ENCODE data around the gene EZH2. TPM values are rescaled to one million over a fixed set of nuclear protein-coding genes. Genes with fewer than 3 reads are reported as not detected.

The EZH2 gene
- total RNA-seq (10 to 100 TPM; 17.2 to 17.4 TPM), polyA plus RNA-seq (ENCODE audit: insufficient read length in 2 of 2) (10 to 100 TPM; 27.0 to 34.2 TPM)
- long read RNA-seq, donor 1, partial matches to known transcripts, result 23 of 25 reads
- long read RNA-seq, donor 1, other reads (novel, unspliced or antisense), result 0 of 25 reads
- long read RNA-seq, donor 2, result 0 reads
- long read RNA-seq, donor 3, partial matches to known transcripts, result 0 of 1 reads
- long read RNA-seq, donor 3, other reads (novel, unspliced or antisense), result 0 of 1 reads
- long read RNA-seq, donor 4, partial matches to known transcripts, result 33 of 40 reads
- long read RNA-seq, donor 4, other reads (novel, unspliced or antisense), result 0 of 40 reads

GRCh38 chr7:148884049-148884298 is at the start of gene EZH2:
TSS of gene EZH2 (minus strand) at chr7:148884291. CDS start at chr7:148847298, 36,993 bp downstream.
- H3K4me1 ChIP-seq (ENCODE audit: control insufficient read depth, insufficient read depth, low read length), result peaks cover 6% of the 10 kb centered on the region
- H3K9me3 ChIP-seq (ENCODE audit: control insufficient read depth, insufficient read depth, low read length), result no peaks in the 10 kb centered on the region
- 0% methylated on average over 50 of the region's 50 CpGs for WGBS (ENCODE audit: insufficient coverage)
- DNase-seq (ENCODE audit: low read depth in 4 of 6, low spot score in 6 of 6), result no peak
- H3K4me3 ChIP-seq (ENCODE audit: low read depth, low read length), result peak within 1 kb of the TSS; percentile 71
- H3K27ac ChIP-seq (ENCODE audit: low read depth, low read length), result peak within 1 kb of the TSS; percentile 93
- H3K27me3 ChIP-seq (ENCODE audit: control insufficient read depth, insufficient read depth, low read length), result no peaks in the 10 kb centered on the region
- H3K36me3 ChIP-seq (ENCODE audit: control insufficient read depth, insufficient read depth, low read length), result no peaks in the 10 kb centered on the region

- Histone ChIP-seq H3K36me3 (ENCODE audit: control insufficient read depth, insufficient read depth, low read length) (no peaks in the 10 kb centered on the region), H3K27ac (ENCODE audit: low read depth, low read length) (no peak overlapping the region), H3K27me3 (ENCODE audit: control insufficient read depth, insufficient read depth, low read length) (no peaks in the 10 kb centered on the region), H3K4me3 (ENCODE audit: low read depth, low read length) (no peak overlapping the region), H3K9me3 (ENCODE audit: control insufficient read depth, insufficient read depth, low read length) (no peaks in the 10 kb centered on the region), H3K4me1 (ENCODE audit: control insufficient read depth, insufficient read depth, low read length) (no peaks in the 10 kb centered on the region)
- 95% methylated on average over 4 of the region's 5 CpGs for WGBS (ENCODE audit: insufficient coverage)
- no peak for DNase-seq (ENCODE audit: low read depth in 4 of 6, low spot score in 6 of 6)
These were observed 47.4 kb upstream of the EZH2 start for GRCh38 chr7:148931470-148931869.

GRCh38 chr7:148930335-148930734 is 46.2 kb upstream of the EZH2 start:
- H3K27ac ChIP-seq (ENCODE audit: low read depth, low read length), result no peak overlapping the region
- H3K27me3 ChIP-seq (ENCODE audit: control insufficient read depth, insufficient read depth, low read length), result no peaks in the 10 kb centered on the region
- H3K9me3 ChIP-seq (ENCODE audit: control insufficient read depth, insufficient read depth, low read length), result no peaks in the 10 kb centered on the region
- no peak overlapping the region for H3K4me3 ChIP-seq (ENCODE audit: low read depth, low read length)
- 83% methylated on average over 6 of the region's 10 CpGs for WGBS (ENCODE audit: insufficient coverage)
- H3K4me1 ChIP-seq (ENCODE audit: control insufficient read depth, insufficient read depth, low read length), result no peaks in the 10 kb centered on the region
- H3K36me3 ChIP-seq (ENCODE audit: control insufficient read depth, insufficient read depth, low read length), result no peaks in the 10 kb centered on the region
- DNase-seq (ENCODE audit: low read depth in 4 of 6, low spot score in 6 of 6), result no peak

- WGBS (ENCODE audit: insufficient coverage), result 89% methylated on average over 6 of the region's 6 CpGs
- DNase-seq (ENCODE audit: low read depth in 4 of 6, low spot score in 6 of 6), result no peak
- H3K27me3 ChIP-seq (ENCODE audit: control insufficient read depth, insufficient read depth, low read length), result no peaks in the 10 kb centered on the region
- no peaks in the 10 kb centered on the region for H3K4me1 ChIP-seq (ENCODE audit: control insufficient read depth, insufficient read depth, low read length)
- no peak overlapping the region for H3K27ac ChIP-seq (ENCODE audit: low read depth, low read length)
- H3K9me3 ChIP-seq (ENCODE audit: control insufficient read depth, insufficient read depth, low read length), result no peaks in the 10 kb centered on the region
- H3K36me3 ChIP-seq (ENCODE audit: control insufficient read depth, insufficient read depth, low read length), result no peaks in the 10 kb centered on the region
- no peak overlapping the region for H3K4me3 ChIP-seq (ENCODE audit: low read depth, low read length)
These were observed 45.1 kb upstream of the EZH2 start for GRCh38 chr7:148929176-148929575.

- Histone ChIP-seq H3K27ac (ENCODE audit: low read depth, low read length) (no peak overlapping the region), H3K4me3 (ENCODE audit: low read depth, low read length) (no peak overlapping the region), H3K36me3 (ENCODE audit: control insufficient read depth, insufficient read depth, low read length) (no peaks in the 10 kb centered on the region), H3K27me3 (ENCODE audit: control insufficient read depth, insufficient read depth, low read length) (no peaks in the 10 kb centered on the region), H3K9me3 (ENCODE audit: control insufficient read depth, insufficient read depth, low read length) (no peaks in the 10 kb centered on the region), H3K4me1 (ENCODE audit: control insufficient read depth, insufficient read depth, low read length) (no peaks in the 10 kb centered on the region)
- DNase-seq (ENCODE audit: low read depth in 4 of 6, low spot score in 6 of 6), result peak in 2 of 6 donors; percentile 31 to 52
- WGBS (ENCODE audit: insufficient coverage), result 68% methylated on average over 5 of the region's 10 CpGs
These were observed 43.3 kb upstream of the EZH2 start for GRCh38 chr7:148927123-148928045.

GRCh38 chr7:148925836-148926235 is 41.7 kb upstream of the EZH2 start:
- DNase-seq (ENCODE audit: low read depth in 4 of 6, low spot score in 6 of 6), result no peak
- Histone ChIP-seq H3K27me3 (ENCODE audit: control insufficient read depth, insufficient read depth, low read length) (no peaks in the 10 kb centered on the region), H3K36me3 (ENCODE audit: control insufficient read depth, insufficient read depth, low read length) (no peaks in the 10 kb centered on the region), H3K4me3 (ENCODE audit: low read depth, low read length) (no peak overlapping the region), H3K4me1 (ENCODE audit: control insufficient read depth, insufficient read depth, low read length) (no peaks in the 10 kb centered on the region), H3K27ac (ENCODE audit: low read depth, low read length) (no peak overlapping the region), H3K9me3 (ENCODE audit: control insufficient read depth, insufficient read depth, low read length) (no peaks in the 10 kb centered on the region)
- 88% methylated on average over 6 of the region's 9 CpGs for WGBS (ENCODE audit: insufficient coverage)

- no peak for DNase-seq (ENCODE audit: low read depth in 4 of 6, low spot score in 6 of 6)
These were observed 39.9 kb upstream of the EZH2 start for GRCh38 chr7:148924011-148924410.

GRCh38 chr7:148921806-148922205 is 37.7 kb upstream of the EZH2 start:
- no peaks in the 10 kb centered on the region for H3K4me1 ChIP-seq (ENCODE audit: control insufficient read depth, insufficient read depth, low read length)
- no peak overlapping the region for H3K4me3 ChIP-seq (ENCODE audit: low read depth, low read length)
- H3K27ac ChIP-seq (ENCODE audit: low read depth, low read length), result no peak overlapping the region
- no peaks in the 10 kb centered on the region for H3K27me3 ChIP-seq (ENCODE audit: control insufficient read depth, insufficient read depth, low read length)
- peak in 2 of 6 donors; percentile 20 to 28 for DNase-seq (ENCODE audit: low read depth in 4 of 6, low spot score in 6 of 6)
- no peaks in the 10 kb centered on the region for H3K36me3 ChIP-seq (ENCODE audit: control insufficient read depth, insufficient read depth, low read length)
- 80% methylated on average over 5 of the region's 6 CpGs for WGBS (ENCODE audit: insufficient coverage)
- H3K9me3 ChIP-seq (ENCODE audit: control insufficient read depth, insufficient read depth, low read length), result no peaks in the 10 kb centered on the region

More at GRCh38 chr7:148924011-148924410, 39.9 kb upstream of the EZH2 start:
- 84% methylated on average over 4 of the region's 5 CpGs for WGBS (ENCODE audit: insufficient coverage)
- Histone ChIP-seq H3K36me3 (ENCODE audit: control insufficient read depth, insufficient read depth, low read length) (no peaks in the 10 kb centered on the region), H3K9me3 (ENCODE audit: control insufficient read depth, insufficient read depth, low read length) (no peaks in the 10 kb centered on the region), H3K27ac (ENCODE audit: low read depth, low read length) (no peak overlapping the region), H3K27me3 (ENCODE audit: control insufficient read depth, insufficient read depth, low read length) (no peaks in the 10 kb centered on the region), H3K4me3 (ENCODE audit: low read depth, low read length) (no peak overlapping the region), H3K4me1 (ENCODE audit: control insufficient read depth, insufficient read depth, low read length) (no peaks in the 10 kb centered on the region)

- Histone ChIP-seq H3K36me3 (ENCODE audit: control insufficient read depth, insufficient read depth, low read length) (no peaks in the 10 kb centered on the region), H3K27me3 (ENCODE audit: control insufficient read depth, insufficient read depth, low read length) (no peaks in the 10 kb centered on the region), H3K4me1 (ENCODE audit: control insufficient read depth, insufficient read depth, low read length) (no peaks in the 10 kb centered on the region), H3K27ac (ENCODE audit: low read depth, low read length) (no peak overlapping the region), H3K4me3 (ENCODE audit: low read depth, low read length) (no peak overlapping the region), H3K9me3 (ENCODE audit: control insufficient read depth, insufficient read depth, low read length) (no peaks in the 10 kb centered on the region)
- 86% methylated on average over 1 of the region's 5 CpGs for WGBS (ENCODE audit: insufficient coverage)
- no peak for DNase-seq (ENCODE audit: low read depth in 4 of 6, low spot score in 6 of 6)
These were observed 37.1 kb upstream of the EZH2 start for GRCh38 chr7:148921189-148921588.

Data from spinal cord (tissue), 10 donors.